ENCODE results near the gene IGF1R. TPM values are rescaled to one million over a fixed set of nuclear protein-coding genes. Genes with fewer than 3 reads are reported as not detected.

Gene IGF1R
- total RNA-seq, 1 experiment from 2014 or later = 125 TPM

DNA sequence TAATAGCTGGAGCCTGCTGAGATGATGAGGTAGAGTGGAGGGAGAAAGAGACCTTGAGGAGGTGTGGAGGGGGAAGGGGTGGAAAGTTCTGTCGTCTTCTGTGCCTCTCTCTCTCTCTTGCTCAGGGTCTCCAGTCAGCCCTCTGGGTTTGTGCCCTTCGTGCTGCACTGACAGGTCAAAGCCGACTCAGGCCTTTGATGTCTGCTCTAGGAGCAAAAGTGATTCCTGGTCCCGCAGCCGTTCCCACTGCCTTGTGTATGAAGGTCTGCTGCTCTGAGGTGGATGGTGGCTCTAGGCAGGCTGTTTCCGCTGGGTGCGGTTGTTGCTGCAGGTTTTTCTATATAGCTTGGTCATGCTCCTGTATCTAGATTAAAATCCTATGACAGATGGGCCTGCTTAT is 89.4 kb downstream of the IGF1R start (continued):
- TF ChIP-seq ZNF396 (CRISPR knock-in tag; IDR thresholded peaks at IDR 0.05; ENCODE audit: borderline replicate concordance) (no peak), NR3C1 (CRISPR knock-in tag; conservative IDR thresholded peaks at IDR 0.05; ENCODE audit: low read depth) (no peak), NFYB (CRISPR knock-in tag; conservative IDR thresholded peaks at IDR 0.05; ENCODE audit: low read depth) (no peak), ZNF416 (CRISPR knock-in tag; IDR thresholded peaks at IDR 0.05) (no peak), MXD4 (CRISPR knock-in tag; IDR thresholded peaks at IDR 0.05; ENCODE audit: borderline replicate concordance) (no peak), CREB1 (CRISPR knock-in tag; IDR thresholded peaks at IDR 0.05) (no peak)
- TF ChIP-seq, protein P1, sequence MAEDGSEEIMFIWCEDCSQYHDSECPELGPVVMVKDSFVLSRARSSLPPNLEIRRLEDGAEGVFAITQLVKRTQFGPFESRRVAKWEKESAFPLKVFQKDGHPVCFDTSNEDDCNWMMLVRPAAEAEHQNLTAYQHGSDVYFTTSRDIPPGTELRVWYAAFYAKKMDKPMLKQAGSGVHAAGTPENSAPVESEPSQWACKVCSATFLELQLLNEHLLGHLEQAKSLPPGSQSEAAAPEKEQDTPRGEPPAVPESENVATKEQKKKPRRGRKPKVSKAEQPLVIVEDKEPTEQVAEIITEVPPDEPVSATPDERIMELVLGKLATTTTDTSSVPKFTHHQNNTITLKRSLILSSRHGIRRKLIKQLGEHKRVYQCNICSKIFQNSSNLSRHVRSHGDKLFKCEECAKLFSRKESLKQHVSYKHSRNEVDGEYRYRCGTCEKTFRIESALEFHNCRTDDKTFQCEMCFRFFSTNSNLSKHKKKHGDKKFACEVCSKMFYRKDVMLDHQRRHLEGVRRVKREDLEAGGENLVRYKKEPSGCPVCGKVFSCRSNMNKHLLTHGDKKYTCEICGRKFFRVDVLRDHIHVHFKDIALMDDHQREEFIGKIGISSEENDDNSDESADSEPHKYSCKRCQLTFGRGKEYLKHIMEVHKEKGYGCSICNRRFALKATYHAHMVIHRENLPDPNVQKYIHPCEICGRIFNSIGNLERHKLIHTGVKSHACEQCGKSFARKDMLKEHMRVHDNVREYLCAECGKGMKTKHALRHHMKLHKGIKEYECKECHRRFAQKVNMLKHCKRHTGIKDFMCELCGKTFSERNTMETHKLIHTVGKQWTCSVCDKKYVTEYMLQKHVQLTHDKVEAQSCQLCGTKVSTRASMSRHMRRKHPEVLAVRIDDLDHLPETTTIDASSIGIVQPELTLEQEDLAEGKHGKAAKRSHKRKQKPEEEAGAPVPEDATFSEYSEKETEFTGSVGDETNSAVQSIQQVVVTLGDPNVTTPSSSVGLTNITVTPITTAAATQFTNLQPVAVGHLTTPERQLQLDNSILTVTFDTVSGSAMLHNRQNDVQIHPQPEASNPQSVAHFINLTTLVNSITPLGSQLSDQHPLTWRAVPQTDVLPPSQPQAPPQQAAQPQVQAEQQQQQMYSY (CRISPR knock-in tag; IDR thresholded peaks at IDR 0.05) = no peak
- TF ChIP-seq, protein P2, sequence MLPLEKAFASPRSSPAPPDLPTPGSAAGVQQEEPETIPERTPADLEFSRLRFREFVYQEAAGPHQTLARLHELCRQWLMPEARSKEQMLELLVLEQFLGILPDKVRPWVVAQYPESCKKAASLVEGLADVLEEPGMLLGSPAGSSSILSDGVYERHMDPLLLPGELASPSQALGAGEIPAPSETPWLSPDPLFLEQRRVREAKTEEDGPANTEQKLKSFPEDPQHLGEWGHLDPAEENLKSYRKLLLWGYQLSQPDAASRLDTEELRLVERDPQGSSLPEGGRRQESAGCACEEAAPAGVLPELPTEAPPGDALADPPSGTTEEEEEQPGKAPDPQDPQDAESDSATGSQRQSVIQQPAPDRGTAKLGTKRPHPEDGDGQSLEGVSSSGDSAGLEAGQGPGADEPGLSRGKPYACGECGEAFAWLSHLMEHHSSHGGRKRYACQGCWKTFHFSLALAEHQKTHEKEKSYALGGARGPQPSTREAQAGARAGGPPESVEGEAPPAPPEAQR (CRISPR knock-in tag; IDR thresholded peaks at IDR 0.05) = no peak
- TF ChIP-seq, protein P3, sequence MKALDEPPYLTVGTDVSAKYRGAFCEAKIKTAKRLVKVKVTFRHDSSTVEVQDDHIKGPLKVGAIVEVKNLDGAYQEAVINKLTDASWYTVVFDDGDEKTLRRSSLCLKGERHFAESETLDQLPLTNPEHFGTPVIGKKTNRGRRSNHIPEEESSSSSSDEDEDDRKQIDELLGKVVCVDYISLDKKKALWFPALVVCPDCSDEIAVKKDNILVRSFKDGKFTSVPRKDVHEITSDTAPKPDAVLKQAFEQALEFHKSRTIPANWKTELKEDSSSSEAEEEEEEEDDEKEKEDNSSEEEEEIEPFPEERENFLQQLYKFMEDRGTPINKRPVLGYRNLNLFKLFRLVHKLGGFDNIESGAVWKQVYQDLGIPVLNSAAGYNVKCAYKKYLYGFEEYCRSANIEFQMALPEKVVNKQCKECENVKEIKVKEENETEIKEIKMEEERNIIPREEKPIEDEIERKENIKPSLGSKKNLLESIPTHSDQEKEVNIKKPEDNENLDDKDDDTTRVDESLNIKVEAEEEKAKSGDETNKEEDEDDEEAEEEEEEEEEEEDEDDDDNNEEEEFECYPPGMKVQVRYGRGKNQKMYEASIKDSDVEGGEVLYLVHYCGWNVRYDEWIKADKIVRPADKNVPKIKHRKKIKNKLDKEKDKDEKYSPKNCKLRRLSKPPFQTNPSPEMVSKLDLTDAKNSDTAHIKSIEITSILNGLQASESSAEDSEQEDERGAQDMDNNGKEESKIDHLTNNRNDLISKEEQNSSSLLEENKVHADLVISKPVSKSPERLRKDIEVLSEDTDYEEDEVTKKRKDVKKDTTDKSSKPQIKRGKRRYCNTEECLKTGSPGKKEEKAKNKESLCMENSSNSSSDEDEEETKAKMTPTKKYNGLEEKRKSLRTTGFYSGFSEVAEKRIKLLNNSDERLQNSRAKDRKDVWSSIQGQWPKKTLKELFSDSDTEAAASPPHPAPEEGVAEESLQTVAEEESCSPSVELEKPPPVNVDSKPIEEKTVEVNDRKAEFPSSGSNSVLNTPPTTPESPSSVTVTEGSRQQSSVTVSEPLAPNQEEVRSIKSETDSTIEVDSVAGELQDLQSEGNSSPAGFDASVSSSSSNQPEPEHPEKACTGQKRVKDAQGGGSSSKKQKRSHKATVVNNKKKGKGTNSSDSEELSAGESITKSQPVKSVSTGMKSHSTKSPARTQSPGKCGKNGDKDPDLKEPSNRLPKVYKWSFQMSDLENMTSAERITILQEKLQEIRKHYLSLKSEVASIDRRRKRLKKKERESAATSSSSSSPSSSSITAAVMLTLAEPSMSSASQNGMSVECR (CRISPR knock-in tag; IDR thresholded peaks at IDR 0.05; ENCODE audit: borderline replicate concordance) = no peak
- TF ChIP-seq, protein P4, sequence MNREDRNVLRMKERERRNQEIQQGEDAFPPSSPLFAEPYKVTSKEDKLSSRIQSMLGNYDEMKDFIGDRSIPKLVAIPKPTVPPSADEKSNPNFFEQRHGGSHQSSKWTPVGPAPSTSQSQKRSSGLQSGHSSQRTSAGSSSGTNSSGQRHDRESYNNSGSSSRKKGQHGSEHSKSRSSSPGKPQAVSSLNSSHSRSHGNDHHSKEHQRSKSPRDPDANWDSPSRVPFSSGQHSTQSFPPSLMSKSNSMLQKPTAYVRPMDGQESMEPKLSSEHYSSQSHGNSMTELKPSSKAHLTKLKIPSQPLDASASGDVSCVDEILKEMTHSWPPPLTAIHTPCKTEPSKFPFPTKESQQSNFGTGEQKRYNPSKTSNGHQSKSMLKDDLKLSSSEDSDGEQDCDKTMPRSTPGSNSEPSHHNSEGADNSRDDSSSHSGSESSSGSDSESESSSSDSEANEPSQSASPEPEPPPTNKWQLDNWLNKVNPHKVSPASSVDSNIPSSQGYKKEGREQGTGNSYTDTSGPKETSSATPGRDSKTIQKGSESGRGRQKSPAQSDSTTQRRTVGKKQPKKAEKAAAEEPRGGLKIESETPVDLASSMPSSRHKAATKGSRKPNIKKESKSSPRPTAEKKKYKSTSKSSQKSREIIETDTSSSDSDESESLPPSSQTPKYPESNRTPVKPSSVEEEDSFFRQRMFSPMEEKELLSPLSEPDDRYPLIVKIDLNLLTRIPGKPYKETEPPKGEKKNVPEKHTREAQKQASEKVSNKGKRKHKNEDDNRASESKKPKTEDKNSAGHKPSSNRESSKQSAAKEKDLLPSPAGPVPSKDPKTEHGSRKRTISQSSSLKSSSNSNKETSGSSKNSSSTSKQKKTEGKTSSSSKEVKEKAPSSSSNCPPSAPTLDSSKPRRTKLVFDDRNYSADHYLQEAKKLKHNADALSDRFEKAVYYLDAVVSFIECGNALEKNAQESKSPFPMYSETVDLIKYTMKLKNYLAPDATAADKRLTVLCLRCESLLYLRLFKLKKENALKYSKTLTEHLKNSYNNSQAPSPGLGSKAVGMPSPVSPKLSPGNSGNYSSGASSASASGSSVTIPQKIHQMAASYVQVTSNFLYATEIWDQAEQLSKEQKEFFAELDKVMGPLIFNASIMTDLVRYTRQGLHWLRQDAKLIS (CRISPR knock-in tag; IDR thresholded peaks at IDR 0.05; ENCODE audit: borderline replicate concordance) = no peak
- TF ChIP-seq, protein P5, sequence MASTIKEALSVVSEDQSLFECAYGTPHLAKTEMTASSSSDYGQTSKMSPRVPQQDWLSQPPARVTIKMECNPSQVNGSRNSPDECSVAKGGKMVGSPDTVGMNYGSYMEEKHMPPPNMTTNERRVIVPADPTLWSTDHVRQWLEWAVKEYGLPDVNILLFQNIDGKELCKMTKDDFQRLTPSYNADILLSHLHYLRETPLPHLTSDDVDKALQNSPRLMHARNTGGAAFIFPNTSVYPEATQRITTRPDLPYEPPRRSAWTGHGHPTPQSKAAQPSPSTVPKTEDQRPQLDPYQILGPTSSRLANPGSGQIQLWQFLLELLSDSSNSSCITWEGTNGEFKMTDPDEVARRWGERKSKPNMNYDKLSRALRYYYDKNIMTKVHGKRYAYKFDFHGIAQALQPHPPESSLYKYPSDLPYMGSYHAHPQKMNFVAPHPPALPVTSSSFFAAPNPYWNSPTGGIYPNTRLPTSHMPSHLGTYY (CRISPR knock-in tag; IDR thresholded peaks at IDR 0.05) = no peak

Data from WTC11 (cell line).